Fibroblast of skin of right biceps (primary cell): ENCODE data around the gene HIPK1.
"Not testable (repeated sequence)": the region's sequence is repeated elsewhere in the genome, so short reads cannot be mapped to it uniquely, and the experiment has no call there.

Experiments used
- DNase-seq: peaks from one replicate; pipeline ENCODE4 v3.0.0-alpha.2; 2013

HIPK1 gene

DNA sequence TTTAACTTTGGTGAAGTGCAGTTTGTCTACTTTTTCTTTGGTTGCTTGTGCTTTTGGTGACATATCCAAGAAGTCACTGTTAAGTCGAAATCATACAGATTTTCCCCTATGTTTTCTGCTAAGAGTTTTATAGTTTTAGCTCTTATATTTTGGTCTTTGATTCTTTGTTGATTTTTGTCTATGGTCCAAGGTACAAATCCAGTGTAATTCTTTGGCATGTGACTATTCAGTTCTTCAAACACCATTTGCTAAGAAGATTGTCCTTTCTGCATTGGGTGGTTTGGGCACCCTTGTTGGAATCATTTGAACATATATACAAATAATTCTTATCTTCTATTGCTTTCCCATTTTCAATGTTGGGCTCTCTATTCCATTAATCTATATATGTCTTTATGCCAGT, 16.2 kb downstream of the HIPK1 start:
- no peak for DNase-seq

DNA sequence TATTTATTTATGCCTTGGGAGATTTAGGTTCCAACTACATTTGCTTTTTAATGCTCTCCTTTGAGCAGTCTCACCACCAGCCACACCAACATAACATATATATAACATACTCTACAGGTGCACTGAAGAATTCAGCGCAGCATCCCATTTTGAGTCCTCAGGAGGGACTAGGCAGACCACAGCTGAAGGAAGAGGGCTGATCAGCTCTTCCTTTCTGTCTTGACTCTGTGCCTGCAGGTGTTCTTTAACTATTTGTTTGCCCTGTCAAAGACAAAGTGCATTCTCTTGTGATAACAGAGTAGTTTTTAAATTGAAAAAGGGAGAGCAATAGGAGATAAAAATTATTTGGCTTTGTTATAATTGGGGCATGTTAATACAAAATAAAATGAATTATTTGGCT, 17.0 kb downstream of the HIPK1 start:
- no peak for DNase-seq

DNA sequence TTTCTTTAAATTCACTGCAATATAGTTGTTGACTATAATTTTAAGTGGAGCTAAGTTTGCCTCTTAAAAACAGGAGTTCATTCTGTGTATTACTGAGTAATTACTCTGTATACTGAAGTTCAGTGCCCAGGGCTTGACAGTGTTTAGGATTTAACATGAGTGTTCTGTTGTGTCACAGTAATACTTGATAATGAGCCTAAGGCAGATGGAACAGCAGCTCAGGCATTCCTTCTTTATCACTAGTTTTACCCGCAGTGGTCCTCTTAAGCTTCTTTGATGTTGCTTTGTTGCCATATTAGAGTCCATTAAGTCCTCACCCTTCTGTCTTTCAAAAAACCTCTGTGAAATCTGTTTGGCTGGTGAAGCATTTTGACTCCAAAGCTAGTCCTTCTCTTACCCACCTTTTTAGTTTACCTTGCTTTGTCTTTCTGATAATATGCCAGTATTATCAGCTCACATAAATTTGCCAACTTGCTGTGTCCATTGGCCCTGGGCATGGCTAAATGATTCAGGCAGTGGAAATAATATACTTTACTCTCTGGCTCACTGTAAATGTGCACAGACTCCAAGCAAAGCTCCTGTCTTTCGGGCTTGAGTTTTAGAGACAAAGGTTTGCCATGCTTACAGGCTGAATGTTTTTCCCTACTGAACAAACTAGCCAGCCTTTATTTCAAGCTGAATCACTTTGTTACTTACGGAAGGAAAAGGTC, 17.7 kb downstream of the HIPK1 start:
- no peak for DNase-seq

DNA sequence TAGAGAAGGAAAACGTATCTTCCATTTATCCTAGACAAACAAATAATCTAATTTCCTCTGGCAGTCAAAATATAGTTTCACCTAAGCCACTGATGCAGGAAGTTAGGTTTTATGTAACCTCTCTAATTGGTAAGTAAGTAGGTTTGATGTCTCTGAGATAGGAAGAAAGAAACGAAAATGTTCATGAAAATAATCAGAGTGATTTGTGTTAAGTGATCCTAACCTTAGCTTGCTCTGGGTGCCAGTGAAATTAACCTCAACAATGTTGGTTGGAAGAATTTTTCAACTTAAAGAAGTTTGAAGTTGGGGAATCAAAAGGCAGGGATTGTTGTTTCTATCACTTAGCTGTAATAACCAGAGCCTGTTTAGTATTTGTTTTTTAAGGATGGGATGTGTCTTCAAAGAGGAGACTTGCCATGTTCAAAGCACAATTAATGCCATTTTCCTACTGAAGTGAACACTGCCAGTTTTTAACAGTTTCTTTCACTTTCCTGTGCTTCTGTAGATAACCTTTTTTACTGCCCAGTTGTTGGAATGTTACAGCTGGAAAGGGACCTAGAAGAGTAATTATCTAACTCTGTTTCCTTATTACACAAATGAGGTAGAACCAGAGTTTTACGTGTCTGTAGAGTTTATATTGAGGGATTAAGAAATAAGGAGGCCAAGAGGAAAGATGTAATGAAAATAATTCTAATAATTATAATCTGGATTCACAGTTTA, 18.4 kb downstream of the HIPK1 start:
- DNase-seq: no peak

DNA sequence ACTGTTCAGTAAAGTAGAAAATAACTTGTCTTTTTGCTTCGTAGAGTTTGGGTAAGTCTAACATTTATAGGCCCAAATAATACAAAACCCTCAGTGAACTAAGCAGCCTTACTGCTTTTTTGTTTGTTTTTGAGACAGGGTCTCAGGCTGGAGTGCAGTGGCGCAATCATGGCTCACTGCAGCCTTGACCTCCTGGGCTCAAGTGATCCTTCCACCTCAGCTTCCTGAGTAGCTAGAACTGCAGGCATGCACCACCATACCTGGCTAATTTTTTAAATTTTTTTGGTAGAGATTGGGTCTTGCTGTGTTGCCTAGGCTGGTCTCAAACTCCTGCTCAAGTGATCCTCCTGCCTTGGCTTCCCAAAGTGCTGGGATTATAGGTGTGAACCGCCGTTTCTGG, 19.0 kb downstream of the HIPK1 start:
- not testable (repeated sequence) for DNase-seq

DNA sequence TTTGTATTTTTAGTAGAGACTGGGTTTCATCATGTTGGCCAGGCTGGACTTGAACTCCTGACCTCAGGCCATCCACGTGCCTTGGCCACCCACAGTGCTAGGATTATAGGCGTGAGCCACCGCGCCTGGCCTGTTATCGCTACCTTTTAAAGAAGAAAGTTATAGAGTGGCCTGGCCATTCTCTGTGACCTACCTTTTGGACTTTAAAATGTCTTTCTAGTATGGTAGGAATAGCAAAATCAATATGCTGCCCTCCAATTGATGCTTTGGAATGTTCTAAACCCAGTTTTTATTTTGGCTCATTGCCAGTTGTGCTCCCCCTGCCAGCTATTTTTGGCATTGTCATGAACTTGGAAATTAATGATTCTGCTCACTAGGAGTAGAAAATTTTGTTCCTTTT, 19.9 kb downstream of the HIPK1 start:
- DNase-seq: peak; percentile 15

DNA sequence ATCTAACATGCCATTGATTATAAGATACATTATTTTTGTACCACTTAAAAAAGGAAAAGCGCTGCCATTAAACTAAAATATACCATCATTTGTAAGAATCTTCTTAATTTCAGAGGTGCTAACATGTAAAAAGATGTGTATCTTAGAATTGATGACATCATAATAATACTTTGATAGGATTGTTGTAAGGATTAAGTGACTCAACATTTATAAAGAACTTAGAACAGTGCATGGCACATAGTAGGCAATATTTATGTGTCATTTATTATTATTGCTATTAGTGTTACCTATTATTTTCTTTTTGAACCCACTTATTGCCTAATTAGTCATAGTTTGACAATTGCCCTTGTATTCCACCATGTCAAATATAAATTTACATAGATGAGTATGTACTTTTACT, 21.8 kb downstream of the HIPK1 start:
- no peak for DNase-seq

DNA sequence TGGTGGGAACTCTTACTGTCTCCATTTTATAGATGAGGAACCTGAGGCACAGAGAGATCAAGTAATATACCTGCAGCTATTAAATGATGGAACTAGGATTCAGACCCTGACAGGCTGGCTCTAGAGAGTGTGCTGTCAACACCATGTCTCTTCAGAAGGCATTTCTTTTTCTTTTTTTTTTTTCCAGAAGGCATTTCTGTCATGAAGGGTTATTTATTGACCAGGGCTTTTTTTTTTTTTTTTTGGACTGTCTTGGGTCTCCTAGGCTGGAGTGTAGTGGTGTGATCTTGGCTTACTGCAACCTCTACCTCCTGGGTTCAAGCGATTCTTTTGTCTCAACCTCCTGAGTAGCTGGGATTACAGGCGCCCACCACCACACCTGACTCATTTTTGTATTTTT, 22.6 kb downstream of the HIPK1 start:
- no peak for DNase-seq

DNA sequence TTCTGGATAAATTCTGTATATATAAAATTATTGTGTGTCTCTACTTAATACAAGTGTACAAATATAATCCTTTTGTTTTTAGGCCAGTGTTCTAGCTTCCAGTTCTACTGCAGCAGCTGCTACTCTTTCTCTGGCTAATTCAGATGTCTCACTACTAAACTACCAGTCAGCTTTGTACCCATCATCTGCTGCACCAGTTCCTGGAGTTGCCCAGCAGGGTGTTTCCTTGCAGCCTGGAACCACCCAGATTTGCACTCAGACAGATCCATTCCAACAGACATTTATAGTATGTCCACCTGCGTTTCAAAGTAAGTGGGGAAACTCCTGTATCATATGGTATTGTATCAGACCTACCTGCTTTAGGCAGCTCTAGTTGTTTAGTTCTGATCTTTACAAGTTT, 28.9 kb downstream of the HIPK1 start:
- DNase-seq: no peak

DNA sequence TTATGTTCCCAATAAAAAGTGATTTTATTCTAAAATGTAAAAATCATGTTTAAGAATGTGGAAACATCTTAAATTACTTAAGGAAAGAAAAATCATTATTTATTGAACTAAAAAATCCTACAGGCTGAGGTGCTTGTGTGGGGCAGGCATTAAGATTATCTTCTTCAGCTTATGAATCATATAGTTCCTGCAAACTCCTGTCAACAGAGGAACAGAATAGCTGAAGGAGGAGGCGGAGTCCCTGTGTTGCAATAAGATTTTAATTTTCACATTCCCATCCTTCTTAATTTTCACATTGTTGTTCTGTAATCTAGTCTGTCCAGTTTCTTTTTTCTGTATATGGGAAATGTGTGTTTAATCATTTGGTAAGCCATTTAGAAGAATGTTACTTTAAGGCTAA, 29.6 kb downstream of the HIPK1 start:
- no peak for DNase-seq

DNA sequence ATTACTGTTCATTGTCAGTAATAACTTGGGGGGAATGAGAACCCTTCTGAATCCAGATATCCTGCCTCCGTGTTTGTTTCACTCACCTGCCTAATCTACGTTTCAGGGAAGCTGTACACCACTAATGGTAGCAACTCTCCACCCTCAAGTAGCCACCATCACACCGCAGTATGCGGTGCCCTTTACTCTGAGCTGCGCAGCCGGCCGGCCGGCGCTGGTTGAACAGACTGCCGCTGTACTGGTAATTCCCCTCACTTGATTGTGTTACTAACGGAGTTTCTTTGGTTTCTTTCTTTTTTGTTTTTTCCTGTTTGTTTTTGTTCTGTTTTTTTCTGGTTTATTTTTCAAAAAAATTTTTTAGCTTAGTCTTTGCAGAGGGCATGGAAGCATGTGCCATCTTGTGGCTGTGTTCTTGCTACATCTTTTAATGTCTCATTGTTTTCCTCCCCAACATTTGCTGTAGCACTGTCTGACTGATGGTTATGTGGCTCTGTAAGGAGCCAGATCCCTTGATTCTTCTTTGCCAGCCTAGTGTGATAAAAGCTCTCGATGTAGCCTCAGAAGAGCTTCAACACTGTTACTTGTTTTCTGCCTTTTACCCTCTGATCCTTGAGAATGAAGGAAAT, 34.3 kb downstream of the HIPK1 start:
- no peak for DNase-seq

DNA sequence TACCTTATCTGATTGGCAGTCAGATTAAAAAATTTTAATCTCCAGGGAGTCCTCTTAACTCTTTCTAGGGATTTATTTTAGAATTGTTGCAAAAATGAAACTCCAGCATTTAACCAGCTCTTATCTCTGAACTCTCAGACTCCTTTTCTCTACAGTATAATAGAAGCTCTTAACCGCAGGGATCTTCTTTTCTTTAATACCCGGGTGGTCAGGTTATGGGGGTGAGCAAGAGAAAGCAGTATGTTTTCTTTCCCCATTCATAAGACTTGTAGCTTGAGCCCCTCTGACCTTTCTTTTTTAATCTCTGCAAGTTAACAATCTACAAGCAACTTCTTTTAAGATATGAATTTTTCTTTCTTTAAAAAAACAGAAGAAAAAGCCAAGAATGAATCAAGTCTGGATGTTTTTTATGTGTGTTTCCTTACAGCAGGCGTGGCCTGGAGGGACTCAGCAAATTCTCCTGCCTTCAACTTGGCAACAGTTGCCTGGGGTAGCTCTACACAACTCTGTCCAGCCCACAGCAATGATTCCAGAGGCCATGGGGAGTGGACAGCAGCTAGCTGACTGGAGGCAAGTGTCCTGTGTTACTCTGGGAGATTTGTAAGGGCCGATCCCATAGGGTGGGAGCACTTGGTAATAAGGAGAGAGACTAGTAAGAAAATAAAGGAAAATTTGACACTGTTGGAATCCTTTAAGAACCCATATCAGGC, 36.7 kb downstream of the HIPK1 start:
- no peak for DNase-seq

DNA sequence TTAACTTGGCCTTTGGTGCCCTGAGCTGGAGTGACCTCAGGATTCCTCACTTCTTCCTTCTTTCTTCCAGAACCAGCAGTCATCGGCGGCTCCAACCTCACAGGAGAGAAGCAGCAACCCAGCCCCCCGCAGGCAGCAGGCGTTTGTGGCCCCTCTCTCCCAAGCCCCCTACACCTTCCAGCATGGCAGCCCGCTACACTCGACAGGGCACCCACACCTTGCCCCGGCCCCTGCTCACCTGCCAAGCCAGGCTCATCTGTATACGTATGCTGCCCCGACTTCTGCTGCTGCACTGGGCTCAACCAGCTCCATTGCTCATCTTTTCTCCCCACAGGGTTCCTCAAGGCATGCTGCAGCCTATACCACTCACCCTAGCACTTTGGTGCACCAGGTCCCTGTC, 43.8 kb downstream of the HIPK1 start:
- DNase-seq: no peak

DNA sequence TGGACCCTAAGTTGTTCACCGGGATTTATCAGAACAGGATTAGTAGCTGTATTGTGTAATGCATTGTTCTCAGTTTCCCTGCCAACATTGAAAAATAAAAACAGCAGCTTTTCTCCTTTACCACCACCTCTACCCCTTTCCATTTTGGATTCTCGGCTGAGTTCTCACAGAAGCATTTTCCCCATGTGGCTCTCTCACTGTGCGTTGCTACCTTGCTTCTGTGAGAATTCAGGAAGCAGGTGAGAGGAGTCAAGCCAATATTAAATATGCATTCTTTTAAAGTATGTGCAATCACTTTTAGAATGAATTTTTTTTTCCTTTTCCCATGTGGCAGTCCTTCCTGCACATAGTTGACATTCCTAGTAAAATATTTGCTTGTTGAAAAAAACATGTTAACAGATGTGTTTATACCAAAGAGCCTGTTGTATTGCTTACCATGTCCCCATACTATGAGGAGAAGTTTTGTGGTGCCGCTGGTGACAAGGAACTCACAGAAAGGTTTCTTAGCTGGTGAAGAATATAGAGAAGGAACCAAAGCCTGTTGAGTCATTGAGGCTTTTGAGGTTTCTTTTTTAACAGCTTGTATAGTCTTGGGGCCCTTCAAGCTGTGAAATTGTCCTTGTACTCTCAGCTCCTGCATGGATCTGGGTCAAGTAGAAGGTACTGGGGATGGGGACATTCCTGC, 46.2 kb downstream of the HIPK1 start:
- DNase-seq: peak; percentile 61

DNA sequence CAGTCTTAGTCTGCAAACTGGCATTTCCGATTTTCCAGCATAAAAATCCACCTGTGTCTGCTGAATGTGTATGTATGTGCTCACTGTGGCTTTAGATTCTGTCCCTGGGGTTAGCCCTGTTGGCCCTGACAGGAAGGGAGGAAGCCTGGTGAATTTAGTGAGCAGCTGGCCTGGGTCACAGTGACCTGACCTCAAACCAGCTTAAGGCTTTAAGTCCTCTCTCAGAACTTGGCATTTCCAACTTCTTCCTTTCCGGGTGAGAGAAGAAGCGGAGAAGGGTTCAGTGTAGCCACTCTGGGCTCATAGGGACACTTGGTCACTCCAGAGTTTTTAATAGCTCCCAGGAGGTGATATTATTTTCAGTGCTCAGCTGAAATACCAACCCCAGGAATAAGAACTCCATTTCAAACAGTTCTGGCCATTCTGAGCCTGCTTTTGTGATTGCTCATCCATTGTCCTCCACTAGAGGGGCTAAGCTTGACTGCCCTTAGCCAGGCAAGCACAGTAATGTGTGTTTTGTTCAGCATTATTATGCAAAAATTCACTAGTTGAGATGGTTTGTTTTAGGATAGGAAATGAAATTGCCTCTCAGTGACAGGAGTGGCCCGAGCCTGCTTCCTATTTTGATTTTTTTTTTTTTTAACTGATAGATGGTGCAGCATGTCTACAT, 47.6 kb downstream of the HIPK1 start:
- DNase-seq: peak; percentile 56

DNA sequence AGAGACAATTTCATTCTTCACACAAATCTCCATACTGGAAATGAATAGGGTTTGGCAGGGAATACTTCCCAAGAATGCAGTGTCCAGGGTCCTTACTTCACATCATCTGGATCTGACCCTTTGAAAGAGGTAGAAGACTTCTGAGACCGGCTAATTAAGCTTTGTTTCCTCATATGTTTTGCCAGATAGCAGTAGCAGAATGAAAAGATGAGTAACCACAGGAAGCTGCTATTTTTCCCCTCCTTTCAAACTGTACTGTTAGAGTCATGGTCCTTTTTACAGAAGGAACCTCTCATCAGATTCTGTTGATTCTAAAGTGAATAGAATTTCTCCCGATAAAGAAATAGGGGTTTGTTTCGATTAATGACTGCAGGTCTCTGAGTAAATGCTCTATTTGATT, 48.8 kb downstream of the HIPK1 start:
- DNase-seq: no peak

DNA sequence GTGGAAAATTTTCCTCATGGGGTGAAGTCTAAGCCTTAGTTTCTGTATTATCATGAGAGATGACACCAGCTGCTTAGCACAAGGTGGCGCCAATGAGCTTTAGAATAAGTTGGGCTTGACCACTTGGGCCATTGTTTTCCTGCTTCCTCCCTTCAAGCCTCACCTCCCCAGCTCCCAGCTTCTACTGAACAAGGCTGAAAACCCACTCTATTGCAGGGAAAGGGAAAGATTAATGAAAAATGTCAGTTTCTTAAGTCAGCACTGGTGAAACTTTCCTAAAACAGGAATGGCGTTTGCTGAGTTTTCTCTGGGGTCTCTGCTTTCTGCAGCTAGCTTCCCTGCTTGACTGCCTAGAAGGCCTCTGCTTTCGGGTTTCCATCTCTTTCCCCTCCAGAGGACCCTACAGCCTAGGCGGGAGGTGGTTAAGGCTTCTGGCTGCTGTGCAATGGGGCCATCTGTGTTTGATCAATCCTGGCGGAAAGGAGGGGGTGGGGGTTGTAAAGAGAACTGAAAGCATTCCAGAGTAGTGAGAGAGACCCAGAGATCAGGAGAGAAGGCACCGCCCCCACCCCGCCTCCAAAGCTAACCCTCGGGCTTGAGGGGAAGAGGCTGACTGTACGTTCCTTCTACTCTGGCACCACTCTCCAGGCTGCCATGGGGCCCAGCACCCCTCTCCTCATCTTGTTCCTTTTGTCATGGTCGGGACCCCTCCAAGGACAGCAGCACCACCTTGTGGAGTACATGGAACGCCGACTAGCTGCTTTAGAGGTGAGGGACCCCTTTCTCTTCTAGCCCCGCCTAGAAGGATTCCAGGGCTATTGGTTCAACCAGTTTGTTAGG, 50.0 kb downstream of the HIPK1 start, which contains the start of gene OLFML3:
TSS of gene OLFML3 (plus strand) at position 612 of the 840 bp plus-strand sequence. CDS start at position 655, 43 bp downstream.
- DNase-seq: peak; percentile 99

DNA sequence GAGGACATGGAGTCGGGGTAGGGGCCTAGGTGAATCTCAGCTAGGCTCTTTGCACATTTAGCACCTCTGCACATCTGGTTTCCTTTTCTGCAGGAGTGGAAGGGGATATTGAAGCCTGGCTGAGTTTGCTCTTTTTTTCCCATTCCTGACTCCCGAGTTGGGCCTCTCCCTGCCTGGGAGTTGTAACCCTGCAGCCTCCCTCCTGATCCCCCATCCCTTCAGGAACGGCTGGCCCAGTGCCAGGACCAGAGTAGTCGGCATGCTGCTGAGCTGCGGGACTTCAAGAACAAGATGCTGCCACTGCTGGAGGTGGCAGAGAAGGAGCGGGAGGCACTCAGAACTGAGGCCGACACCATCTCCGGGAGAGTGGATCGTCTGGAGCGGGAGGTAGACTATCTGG, 51.0 kb downstream of the HIPK1 start:
- peak; percentile 79 for DNase-seq

DNA sequence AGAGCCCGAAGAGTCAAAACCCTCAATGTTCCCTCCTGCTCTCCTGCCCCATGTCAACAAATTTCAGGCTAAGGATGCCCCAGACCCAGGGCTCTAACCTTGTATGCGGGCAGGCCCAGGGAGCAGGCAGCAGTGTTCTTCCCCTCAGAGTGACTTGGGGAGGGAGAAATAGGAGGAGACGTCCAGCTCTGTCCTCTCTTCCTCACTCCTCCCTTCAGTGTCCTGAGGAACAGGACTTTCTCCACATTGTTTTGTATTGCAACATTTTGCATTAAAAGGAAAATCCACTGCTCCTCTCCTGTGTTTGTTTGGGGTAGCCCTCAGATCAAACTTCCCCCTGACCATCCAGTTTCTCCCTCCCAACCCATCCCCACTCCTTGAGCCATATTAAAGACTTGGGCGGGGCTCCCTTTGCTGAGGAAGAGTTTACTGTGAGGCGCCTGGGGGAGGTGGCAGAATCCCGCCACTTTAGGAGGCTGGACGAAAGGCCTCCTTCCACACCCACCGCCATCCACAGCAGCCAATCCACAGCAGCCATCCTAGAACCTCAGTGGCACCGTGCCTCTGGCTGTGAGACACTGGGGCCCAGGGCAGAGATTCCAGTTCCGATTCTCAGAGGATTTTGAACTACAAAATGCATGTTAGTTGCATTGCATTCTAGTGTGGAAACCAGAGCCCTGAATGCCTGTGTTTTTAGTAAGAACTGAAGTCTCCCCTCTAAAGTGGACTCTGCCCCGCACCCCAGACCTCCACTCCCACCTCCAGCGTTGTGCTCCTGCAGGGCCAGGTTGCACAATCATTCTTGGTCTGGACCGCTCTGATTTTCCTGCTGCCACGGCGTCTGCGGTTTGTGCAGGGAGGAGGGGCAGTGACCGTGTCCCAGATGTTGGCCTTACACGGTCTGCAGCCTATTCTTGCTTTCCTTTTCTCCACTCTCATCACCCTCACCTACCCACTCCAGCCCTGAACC, 53.1 kb downstream of the HIPK1 start:
- DNase-seq: peak; percentile 93

DNA sequence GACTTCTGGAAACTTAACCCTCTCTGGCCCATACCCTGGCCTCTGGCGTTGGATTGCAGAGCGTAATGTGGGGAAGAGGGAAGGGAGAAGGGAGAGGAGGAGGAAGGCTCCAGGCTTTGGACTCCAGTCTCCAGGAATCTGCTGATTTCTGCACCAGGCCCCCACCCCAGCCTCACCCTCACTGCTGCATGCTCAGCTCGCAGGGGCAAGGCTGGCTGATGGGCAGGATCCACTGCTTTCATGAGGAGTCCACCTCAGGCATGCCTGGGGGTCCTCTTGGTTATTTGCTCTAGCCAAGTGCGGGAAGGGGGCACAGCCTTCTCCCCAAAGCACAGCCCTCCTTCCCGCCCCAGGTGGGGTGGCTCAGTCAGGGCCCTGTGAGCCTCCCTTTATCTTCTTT, 53.8 kb downstream of the HIPK1 start:
- no peak for DNase-seq
